ENCODE results near the gene SCN3B.

The SCN3B gene

DNA sequence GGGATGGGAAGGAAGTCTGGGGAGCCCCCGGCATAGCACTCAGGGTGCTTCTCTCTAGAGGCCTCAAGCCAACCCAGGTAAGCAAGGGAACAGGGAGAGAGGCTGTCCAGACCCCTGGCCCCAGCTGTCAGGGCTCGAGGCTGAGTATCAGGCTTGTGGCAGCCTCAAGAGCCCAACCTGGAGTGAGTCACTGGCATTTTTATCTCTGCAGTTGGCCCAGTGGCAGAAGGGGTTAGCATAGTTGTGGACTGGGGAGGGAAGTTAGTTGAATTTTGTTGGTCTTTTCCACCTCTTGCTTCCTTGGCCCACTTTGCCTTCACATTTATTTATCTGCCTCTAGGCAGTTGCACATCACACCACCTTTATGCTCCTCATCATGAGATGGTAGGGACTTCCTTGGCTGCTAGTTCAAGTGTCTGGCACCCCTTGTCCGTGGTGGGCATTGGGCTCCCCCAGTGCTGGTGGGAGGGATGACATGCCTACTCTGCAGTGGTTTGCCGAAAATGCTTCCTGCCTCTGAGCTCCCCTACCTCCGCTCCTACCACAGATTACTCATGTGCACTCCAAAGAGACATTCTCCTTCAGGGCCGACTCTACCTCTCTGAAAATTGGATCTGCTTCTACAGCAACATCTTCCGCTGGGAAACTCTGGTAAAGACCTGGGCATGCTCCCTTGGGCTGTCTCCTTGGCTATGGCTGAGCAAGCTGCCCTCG, 60.1 kb downstream of the SCN3B start:
- DNase-seq = peak; percentile 5

GRCh38 chr11:123593570-123593969, 60.9 kb downstream of the SCN3B start:
- DNase-seq = no peak

DNA sequence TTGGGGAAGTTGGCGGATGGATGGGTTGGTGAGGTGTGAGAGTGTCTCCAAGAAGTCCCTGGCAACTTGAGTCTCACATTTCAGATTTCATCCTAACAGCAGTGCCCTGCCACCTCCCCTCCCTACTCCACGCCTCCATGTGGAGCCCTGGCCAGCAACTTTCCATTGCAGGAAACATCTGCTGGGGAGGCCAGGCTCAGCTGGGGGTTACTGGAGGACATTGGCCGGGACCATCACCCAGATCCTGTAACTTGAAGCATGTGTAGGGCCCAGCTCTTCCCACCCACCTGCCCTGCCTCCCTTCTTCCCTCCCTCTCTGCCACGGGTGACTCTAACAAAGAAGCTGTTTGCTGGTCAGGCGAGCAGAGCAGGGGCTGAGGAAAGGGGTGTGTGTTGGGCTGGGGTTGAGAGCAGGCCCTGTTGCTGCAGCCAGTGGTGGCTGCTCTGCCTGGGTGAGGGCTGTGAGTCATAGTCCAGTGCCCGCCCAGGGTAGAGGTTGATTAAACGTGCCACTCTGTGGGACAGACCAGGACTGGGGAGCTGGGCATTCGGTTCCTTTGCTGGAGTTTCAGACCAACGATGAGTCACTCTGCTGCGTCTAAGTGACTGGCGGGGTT, 64.0 kb downstream of the SCN3B start:
- peak; percentile 89 for DNase-seq

DNA sequence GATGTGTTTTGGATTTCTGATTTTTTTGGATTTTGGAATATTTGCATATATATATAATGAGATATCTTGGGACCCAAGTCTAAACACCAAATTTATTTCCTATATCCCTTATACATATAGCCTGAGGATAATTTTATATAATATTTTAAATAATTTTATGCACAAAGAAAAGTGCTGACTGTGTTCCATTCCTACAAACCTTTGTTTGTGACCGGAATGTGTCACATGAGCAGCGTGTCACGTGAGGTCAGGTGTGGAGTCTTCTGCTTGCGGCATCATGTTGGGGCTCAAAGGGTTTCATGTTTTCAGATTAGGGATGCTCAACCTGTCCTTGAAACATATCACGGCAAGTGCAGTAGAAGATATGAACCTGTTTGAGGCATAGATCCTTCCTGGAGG, 65.6 kb downstream of the SCN3B start:
- no peak for DNase-seq

- peak; percentile 84 for DNase-seq
These were observed 66.1 kb downstream of the SCN3B start for GRCh38 chr11:123588117-123588863.

DNA sequence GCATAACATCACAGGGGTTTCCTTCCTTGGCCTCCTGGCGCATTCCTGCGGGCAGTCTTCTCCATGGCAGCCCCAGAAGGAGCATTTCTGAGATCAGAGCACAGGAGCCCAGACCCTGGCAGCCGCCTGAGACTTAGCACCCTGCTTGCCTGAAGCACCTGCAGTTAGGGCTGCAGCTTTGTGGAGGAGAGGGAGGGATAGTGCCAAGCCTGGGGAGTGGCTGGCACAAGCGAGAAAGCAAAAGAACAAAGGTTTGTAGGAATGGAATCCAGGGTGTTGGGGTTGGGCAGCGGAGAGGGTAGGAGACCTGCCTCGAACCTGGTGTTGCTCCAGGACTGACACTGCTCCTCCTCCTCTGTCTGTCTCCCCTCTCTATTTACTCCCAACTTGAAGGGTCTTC, 66.9 kb downstream of the SCN3B start:
- DNase-seq = no peak

DNA sequence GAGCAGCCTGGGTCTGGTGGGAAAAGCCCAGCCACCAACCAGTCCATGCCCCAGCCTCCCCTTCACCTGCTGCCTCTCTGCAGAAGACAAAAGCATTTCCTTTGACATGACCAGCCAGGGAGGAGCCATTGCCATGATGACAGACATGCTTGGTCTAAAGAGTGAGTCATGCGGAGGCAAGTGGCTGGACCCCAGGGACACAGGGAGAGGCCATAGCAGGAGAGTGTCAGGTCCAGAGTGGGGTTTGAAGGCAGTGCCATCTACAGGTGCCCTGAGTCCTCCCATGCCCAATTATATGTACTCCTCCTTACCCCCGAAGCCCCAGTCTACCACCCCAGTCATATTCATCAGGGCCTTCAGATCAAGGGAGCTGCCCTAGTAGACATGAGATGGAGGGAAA, 67.4 kb downstream of the SCN3B start:
- DNase-seq = no peak

DNA sequence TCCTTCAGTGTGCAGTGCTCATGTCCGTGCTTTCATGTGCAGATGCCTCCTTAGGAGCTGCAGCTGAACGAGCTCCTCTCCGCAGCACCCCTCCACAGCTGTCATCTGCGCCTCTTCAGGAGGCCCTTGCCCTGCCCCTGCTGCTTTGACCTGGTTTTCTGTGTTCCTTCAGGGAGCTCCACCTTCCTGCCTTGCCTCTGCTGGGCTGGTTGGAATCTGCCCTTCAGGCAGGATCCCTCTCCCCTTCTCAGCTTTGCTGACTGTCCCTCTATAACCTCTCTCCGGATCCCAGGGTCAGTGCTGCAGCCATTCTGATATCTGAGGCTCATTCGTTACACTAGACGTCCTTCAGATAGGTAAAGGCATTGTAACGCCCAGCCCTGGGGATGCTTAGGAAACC, 67.9 kb downstream of the SCN3B start:
- no peak for DNase-seq

DNA sequence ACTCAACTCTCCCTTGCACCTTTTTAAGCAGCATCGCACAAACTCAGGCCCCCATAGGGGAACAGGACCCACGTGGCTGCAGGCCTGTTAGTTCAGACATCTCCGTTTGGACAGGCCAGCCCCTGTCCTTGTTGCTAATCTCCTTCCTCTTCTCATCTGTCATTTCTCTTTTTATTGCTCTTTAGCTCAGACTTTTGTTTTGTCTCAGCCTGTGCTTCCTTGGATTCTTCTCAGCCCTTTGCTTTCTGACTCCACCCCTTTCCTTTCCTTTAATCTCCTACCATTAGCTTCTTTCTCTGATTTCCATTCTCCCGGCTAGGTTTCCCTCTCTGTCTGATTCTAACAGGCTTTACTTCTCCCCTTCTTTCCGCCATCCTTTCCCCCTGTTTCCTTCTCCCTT, 68.7 kb downstream of the SCN3B start:
- no peak for DNase-seq

DNA sequence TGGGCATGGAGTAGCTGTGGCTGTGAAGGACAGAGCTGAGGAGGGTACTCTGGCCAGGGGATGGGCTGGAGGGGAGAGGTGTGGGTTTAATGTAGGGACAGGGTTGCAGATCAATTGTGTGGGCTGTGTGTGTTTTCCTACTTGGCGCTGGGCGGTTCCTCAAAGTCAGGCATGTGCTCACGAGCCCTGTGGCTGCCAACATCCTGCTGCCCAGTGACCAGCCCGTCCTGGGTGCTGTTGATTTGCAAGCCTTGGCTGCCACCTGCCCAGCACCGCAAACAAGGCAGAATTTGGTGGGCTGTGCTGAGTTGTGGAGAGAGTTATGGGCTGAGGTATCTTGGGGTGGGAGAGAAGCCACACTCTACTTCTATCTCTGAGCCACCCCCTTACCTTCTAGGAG, 69.2 kb downstream of the SCN3B start:
- no peak for DNase-seq

DNA sequence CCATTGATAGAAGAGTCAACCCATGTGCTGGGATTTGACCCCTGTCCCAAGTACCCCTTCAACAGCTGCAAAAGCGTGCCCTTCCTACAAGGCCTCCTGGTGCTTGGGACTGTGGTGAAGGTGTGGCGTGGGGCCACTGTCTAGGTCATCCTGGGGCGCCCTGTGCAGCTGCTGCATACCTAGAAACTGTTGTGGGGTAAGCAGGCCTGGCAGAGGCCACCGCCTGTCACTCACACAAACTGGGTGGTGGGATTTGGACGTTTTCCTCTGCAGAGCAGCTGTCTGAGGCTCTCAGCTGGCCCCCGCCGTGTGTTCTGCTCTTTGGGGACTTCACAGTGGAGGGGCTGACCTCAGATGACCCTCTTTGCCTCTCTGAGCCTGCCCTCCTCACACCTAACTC, 69.7 kb downstream of the SCN3B start:
- no peak for DNase-seq

- DNase-seq = no peak
These were observed 70.2 kb downstream of the SCN3B start for GRCh38 chr11:123584186-123584585.

DNA sequence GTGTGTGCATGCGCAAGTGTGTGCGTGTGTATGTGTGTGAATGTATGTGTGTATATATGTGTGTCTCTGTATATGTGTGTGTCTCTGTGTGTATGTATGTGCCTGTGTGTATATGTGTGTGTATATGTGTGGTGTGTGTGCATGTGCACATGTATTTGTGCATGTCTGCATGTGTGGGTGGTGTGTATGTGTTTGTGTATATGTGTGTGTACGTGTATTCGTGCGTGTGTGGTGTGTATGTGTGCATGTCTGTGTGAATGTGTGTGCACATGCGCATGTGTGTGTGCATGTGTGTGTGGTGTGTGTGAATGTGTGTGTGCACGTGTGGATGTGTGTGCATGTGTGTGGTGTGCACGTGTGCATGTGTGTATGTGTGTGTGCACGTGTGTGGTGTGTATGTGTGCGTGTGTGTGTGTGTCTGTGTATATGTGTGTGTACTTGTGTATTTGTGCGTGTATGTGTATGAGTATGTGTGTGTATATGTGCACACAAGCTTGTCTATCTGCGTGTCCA, 71.4 kb downstream of the SCN3B start:
- no peak for DNase-seq

DNA sequence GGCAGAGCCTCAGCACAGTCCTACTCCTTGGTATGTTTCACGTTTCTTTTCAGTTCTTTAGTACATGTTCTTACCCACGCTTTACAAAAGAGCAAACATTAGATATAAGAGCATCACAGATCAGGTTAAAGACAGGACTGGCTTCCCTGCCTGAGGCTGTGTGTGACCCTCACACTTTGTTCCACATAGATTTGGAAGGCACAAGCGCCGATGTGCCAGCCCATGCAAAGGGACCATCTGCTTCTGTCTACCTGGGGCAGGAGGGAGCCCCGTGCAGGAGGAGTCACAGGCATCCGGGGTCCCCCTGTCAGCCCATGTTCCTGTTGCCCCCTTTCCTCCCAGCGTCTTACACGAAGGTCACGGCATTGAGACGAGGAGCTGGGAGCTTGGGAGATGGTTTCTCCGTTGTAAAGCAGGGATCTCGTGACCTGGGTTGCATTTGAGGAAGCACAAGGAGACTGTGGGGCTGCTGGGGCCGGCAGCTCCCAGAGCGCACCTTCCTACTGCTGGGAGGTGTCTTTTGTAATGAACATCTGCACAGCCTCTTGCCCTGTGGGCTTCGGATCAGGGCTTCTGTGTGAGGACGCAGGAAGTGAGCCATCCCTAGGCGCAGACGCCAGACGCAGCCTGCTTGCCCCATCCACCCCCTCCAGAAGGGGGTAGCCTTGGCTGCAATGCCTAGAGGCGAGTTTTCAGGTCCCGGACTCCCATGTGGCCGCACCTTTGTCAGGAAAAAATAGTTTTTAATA, 72.6 kb downstream of the SCN3B start:
- no peak for DNase-seq

DNA sequence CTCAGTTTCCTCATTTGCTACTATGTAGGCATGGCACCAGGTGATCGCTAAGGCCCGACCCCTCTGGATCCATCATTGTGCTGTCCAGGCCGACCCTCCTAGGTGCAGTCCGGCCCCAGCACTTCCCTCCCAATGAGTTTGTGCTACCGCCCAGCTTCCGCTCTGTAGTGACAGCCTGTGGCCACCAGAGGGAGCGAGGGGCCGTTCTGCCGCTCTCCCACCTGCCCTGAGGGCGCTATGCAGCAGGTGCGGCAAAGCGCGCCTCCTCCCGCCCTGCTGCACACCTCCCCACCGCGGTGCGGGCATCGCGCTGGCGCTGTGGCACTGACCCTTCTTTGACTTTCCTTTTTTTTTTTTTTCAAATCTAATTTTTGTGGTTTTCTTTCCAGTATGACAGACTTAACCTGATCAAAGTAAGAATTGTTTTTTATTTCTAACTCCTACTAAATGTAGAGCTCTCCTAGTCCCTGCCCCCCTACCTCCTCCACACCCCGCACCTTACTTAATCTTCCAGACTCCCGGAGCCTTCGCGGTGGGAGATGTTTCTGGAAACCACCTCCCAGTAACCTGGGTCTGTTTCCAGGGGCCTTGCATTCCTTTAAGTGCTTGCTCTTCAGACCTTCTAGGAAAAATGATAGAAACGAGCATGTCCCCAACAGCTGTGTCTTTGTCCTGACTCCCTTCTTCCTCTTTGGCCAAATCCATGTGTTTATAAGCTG, 73.7 kb downstream of the SCN3B start:
- DNase-seq = peak; percentile 57

- DNase-seq = no peak
These were observed 74.3 kb downstream of the SCN3B start for GRCh38 chr11:123580137-123580536.

GRCh38 chr11:123579482-123579812, 75.0 kb downstream of the SCN3B start:
- DNase-seq = no peak

All from kidney glomerular epithelial cell (primary cell).